ENCODE results near the gene PROCR.

GRCh38 chr20:35172434-35172806 is 548 bp downstream of the PROCR start:
- no peak for TF ChIP-seq POLR2A (IDR thresholded peaks at IDR 0.05)
- no peak for TF ChIP-seq POLR2AphosphoS5 (IDR thresholded peaks at IDR 0.05)
- TF ChIP-seq CTCF (IDR thresholded peaks at IDR 0.05), result no peak
- no peak for TF ChIP-seq EP300 (IDR thresholded peaks at IDR 0.05)
